SK-N-SH treated with all-trans-retinoic acid at 6 μM for 48 hours (cell line): ENCODE results near the gene FAM47E.

ENCODE experiments used
- BACH2 ChIP-seq: fragments of 250-450 bp; sonication (Bioruptor Pico); IDR thresholded peaks from 2 replicates; pipeline ENCODE4 v1.9.0; 2021; ENCODE audit warnings: mild to moderate bottlenecking, borderline replicate concordance
- CREB5 ChIP-seq: fragments of 250-450 bp; sonication (Bioruptor Pico); IDR thresholded peaks from 2 replicates; pipeline ENCODE4 v1.5.1; 2020; ENCODE audit warnings: low read depth, mild to moderate bottlenecking, moderate library complexity
- CSRNP3 ChIP-seq: fragments of 250-450 bp; sonication (Bioruptor Pico); IDR thresholded peaks from 2 replicates; pipeline ENCODE4 v1.5.1; 2021; ENCODE audit warnings: mild to moderate bottlenecking, moderate library complexity
- ESRRG ChIP-seq: fragments of 250-450 bp; sonication (Bioruptor Pico); IDR thresholded peaks from 2 replicates; pipeline ENCODE4 v1.6.1; 2021; ENCODE audit warnings: mild to moderate bottlenecking
- PATZ1 ChIP-seq: fragments of 250-450 bp; sonication (Bioruptor Pico); IDR thresholded peaks from 2 replicates; pipeline ENCODE4 v1.8.0; 2020; ENCODE audit warnings: mild to moderate bottlenecking, moderate library complexity, borderline replicate concordance
- POU6F1 ChIP-seq: fragments of 250-450 bp; sonication (Bioruptor Pico); IDR thresholded peaks from 2 replicates; pipeline ENCODE4 v1.8.0; 2021; ENCODE audit warnings: low read depth, mild to moderate bottlenecking, moderate library complexity, borderline replicate concordance
- SNAI2 ChIP-seq: fragments of 250-450 bp; sonication (Bioruptor Pico); IDR thresholded peaks from 2 replicates; pipeline ENCODE4 v1.5.0; 2020; ENCODE audit warnings: mild to moderate bottlenecking, moderate library complexity
- TSHZ2 ChIP-seq: fragments of 250-450 bp; sonication (Bioruptor Pico); IDR thresholded peaks from 2 replicates; pipeline ENCODE4 v1.5.0; 2020; ENCODE audit warnings: mild to moderate bottlenecking, moderate library complexity
- ZFP3 ChIP-seq: fragments of 250-450 bp; sonication (Bioruptor Pico); IDR thresholded peaks from 2 replicates; pipeline ENCODE4 v1.5.0; 2020; ENCODE audit warnings: mild to moderate bottlenecking, moderate library complexity
- ZFP30 ChIP-seq: fragments of 450-650 bp; formaldehyde crosslinking; IDR thresholded peaks from 2 replicates; pipeline ENCODE4 v1.5.0; 2022; ENCODE audit warnings: mild to moderate bottlenecking, moderate library complexity
- ZNF70 ChIP-seq: fragments of 450-650 bp; formaldehyde crosslinking; IDR thresholded peaks from 2 replicates; pipeline ENCODE4 v1.5.0; 2020; ENCODE audit warnings: mild to moderate bottlenecking, moderate library complexity

- TF ChIP-seq ZFP30 (CRISPR knock-in tag) (no peak), ZFP3 (CRISPR knock-in tag) (no peak), SNAI2 (CRISPR knock-in tag) (no peak), TSHZ2 (CRISPR knock-in tag) (no peak), CREB5 (CRISPR knock-in tag) (no peak), POU6F1 (no peak), CSRNP3 (no peak), BACH2 (no peak), PATZ1 (CRISPR knock-in tag) (no peak), ZNF70 (CRISPR knock-in tag) (no peak), ESRRG (no peak)
Measured at GRCh38 chr4:76298227-76298626, 46.7 kb downstream of the FAM47E start.
